Thyroid gland (tissue), 4 donors: Measurements from ENCODE around the gene DGKQ. TPM values are rescaled to one million over a fixed set of nuclear protein-coding genes. Genes with fewer than 3 reads are reported as not detected.

Source experiments
- DNase-seq, 2 donors: peaks; one replicate each; pipeline ENCODE4 v3.0.0-alpha.2; 2019
- H3K27ac ChIP-seq, 3 donors: fragments of 200-600 bp; sonication (generic); 1 replicate in 2 of 3; 2 replicates in 1 of 3; pipeline ENCODE4 v1.5.1; 2016 to 2019; ENCODE audit warnings: mild to moderate bottlenecking in 1 of 3, moderate library complexity in 1 of 3
- H3K27me3 ChIP-seq: fragments of 200-600 bp; sonication (generic); one replicate; pipeline ENCODE4 v1.5.1; 2019
- H3K36me3 ChIP-seq, 2 donors: fragments of 200-600 bp; sonication (generic); one replicate each; pipeline ENCODE4 v1.5.1; 2016 to 2019
- H3K4me1 ChIP-seq, 2 donors: fragments of 200-600 bp; sonication (generic); one replicate each; pipeline ENCODE4 v1.5.1; 2017 to 2019
- H3K4me3 ChIP-seq, 3 donors: fragments of 200-600 bp; sonication (generic); replicated peaks in 1 of 3; 1 replicate in 2 of 3; 2 replicates in 1 of 3; pipeline ENCODE4 v1.5.1; 2016; ENCODE audit warnings: mild to moderate bottlenecking in 1 of 3
- H3K9me3 ChIP-seq: fragments of 200-600 bp; sonication (generic); one replicate; pipeline ENCODE4 v1.5.1; 2017
- POLR2A ChIP-seq, 2 donors: fragments of 450-650 bp; IDR thresholded peaks; one replicate each; pipeline ENCODE4 v1.6.1; 2017; ENCODE audit warnings: antibody characterized with exemption in 2 of 2, mild to moderate bottlenecking in 2 of 2, moderate library complexity in 1 of 2
- WGBS, 2 donors: methylation state at CpG; one replicate each; pipeline ENCODE4 v1.1.5; 2017; 5-methylcytosine and 5-hydroxymethylcytosine counted together
- intact Hi-C: fragments of 100-400 bp; cut with DNase I; formaldehyde crosslinking; loops from one replicate; pipeline ENCODE4 v1.15.1; 2023
- total RNA-seq, 4 donors: library from RNA; depleted of rRNA; stranded (reverse); fragments of >200 nt; gene quantifications; one replicate each; pipeline ENCODE4 v1.2.3, GENCODE V29; 2016
- TF ChIP-seq, protein P1 (sequence below), 6 experiments: fragments of 200-600 bp in 3 of 6; fragments of 450-650 bp in 3 of 6; sonication (generic) in 3 of 6; IDR thresholded peaks; one replicate each; pipeline ENCODE4 v1.5.1; 2016 to 2019; ENCODE audit warnings: antibody characterized with exemption in 6 of 6, mild to moderate bottlenecking in 2 of 6, inconsistent platforms in 1 of 6, moderate library complexity in 1 of 6

DGKQ gene
- total RNA-seq, 4 donors from 2014 or later = 10.2 to 17.0 (median 11.6) TPM

GRCh38 chr4:986879-987623 is 13.7 kb upstream of the DGKQ start, which contains the start of gene IDUA:
IDUA (plus strand) TSS chr4:987044; CDS start chr4:987085, 41 bp downstream.
- WGBS, 2 donors = 0% methylated on average over 9 of the region's 69 CpGs; no CpG with 5 or more reads in 1 of the 2 donors
- DNase-seq = peak; percentile 84
- intact Hi-C loops = no loop called here
- TF ChIP-seq, protein P1, sequence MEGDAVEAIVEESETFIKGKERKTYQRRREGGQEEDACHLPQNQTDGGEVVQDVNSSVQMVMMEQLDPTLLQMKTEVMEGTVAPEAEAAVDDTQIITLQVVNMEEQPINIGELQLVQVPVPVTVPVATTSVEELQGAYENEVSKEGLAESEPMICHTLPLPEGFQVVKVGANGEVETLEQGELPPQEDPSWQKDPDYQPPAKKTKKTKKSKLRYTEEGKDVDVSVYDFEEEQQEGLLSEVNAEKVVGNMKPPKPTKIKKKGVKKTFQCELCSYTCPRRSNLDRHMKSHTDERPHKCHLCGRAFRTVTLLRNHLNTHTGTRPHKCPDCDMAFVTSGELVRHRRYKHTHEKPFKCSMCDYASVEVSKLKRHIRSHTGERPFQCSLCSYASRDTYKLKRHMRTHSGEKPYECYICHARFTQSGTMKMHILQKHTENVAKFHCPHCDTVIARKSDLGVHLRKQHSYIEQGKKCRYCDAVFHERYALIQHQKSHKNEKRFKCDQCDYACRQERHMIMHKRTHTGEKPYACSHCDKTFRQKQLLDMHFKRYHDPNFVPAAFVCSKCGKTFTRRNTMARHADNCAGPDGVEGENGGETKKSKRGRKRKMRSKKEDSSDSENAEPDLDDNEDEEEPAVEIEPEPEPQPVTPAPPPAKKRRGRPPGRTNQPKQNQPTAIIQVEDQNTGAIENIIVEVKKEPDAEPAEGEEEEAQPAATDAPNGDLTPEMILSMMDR (IDR thresholded peaks at IDR 0.05) = peak in 3 of 6 experiments; percentile 19 to 54 (median 49)
- TF ChIP-seq POLR2A (IDR thresholded peaks at IDR 0.05) = peak in 1 of 2 donors; percentile 43
- peak within 1 kb of the TSS; percentile 54 to 73 (median 63) for H3K4me3 ChIP-seq
- H3K27me3 ChIP-seq = no peaks in the 10 kb centered on the region
- H3K36me3 ChIP-seq = no peaks in the 10 kb centered on the region
- peaks cover 11 to 23% of the 10 kb centered on the region in 2 donors for H3K4me1 ChIP-seq
- H3K27ac ChIP-seq = peak within 1 kb of the TSS in 2 of 3 donors; percentile 39 to 46
- H3K9me3 ChIP-seq = no peaks in the 10 kb centered on the region

DNA sequence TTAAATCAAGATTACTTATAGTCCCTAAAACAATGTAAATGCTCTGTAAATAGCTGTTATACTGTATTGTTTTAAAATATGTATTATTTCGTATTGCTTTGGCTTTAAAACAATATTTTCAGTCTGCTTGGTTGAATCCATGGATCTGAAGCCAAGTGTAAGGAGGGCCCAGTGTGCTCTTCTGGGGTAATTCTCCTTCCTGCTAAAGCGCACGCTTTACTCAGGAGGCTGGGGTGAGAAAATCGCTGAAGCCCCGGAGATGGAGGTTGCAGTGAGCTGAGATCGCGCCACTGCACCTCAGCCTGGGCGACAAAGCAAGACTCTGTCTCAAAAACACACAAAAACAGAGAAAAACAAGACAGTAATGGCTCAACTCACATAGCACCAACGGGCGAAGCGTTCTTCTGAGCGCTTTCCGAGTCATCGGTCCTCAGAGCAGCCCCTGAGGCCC is 13.1 kb upstream of the DGKQ start:
- no peaks in the 10 kb centered on the region for H3K9me3 ChIP-seq
- TF ChIP-seq POLR2A (IDR thresholded peaks at IDR 0.05) = no peak
- TF ChIP-seq, protein P1 (IDR thresholded peaks at IDR 0.05) = no peak
- intact Hi-C loops = no loop called here
- peak overlapping the region in 2 of 3 donors; percentile 54 to 73 for H3K4me3 ChIP-seq
- H3K27ac ChIP-seq = peak overlapping the region in 2 of 3 donors; percentile 39 to 46
- H3K27me3 ChIP-seq = no peaks in the 10 kb centered on the region
- H3K4me1 ChIP-seq = peaks cover 11 to 23% of the 10 kb centered on the region in 2 donors
- DNase-seq = no peak
- WGBS, 2 donors = 2 to 3% methylated on average over 14 of the region's 14 CpGs
- no peaks in the 10 kb centered on the region for H3K36me3 ChIP-seq

DNA sequence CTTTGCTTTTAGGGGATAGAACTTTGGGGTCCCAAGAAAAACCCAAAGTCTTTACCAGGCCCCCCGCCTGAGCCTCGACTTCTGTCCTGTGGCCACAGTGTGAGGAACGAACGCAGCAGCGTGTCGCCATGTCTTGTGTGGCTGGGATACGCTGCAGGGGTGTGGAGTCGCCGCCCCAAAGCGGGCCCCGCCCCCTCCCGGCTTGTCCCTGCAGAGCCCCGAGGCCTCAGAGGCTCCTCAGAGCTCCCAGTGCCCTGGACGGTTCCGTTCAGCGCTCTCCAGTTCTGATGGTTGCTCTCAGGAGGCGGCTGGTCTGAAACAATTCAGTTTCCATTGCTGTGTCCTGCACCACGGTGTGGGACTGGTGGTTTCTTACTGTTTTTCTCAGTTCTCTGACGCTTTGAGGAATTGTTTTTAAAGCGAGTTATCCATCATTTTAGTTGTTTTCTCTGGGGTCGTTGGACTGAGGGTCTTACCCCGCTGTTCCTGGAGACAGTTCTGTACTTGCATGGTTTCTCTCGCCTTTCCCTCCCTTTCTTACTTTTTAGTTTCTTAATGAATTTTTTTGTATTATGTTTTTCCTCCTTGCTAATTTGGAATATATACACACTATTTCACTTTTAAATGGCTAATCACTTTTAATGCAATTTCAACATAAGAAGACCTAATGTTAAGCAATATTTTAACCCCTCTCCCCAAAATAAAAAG is 11.9 kb upstream of the DGKQ start:
- TF ChIP-seq, protein P1 (IDR thresholded peaks at IDR 0.05) = no peak
- peak in 1 of 2 donors; percentile 54 for TF ChIP-seq POLR2A (IDR thresholded peaks at IDR 0.05)

GRCh38 chr4:984336-985054 is 11.1 kb upstream of the DGKQ start:
- Histone ChIP-seq H3K4me1 (peaks cover 11 to 23% of the 10 kb centered on the region in 2 donors), H3K9me3 (no peaks in the 10 kb centered on the region), H3K27ac (no peak overlapping the region), H3K36me3 (no peaks in the 10 kb centered on the region), H3K27me3 (no peaks in the 10 kb centered on the region), H3K4me3 (peak overlapping the region in 1 of 3 donors; percentile 12)
- DNase-seq = no peak
- intact Hi-C loops = no loop called here
- WGBS, 2 donors = 77% methylated on average over 15 of the region's 15 CpGs
- TF ChIP-seq, protein P1 (IDR thresholded peaks at IDR 0.05) = no peak
- no peak for TF ChIP-seq POLR2A (IDR thresholded peaks at IDR 0.05)

More for the DNA sequence above, 11.9 kb upstream of the DGKQ start:
- Histone ChIP-seq H3K4me3 (peak overlapping the region in 1 of 3 donors; percentile 12), H3K27ac (no peak overlapping the region), H3K27me3 (no peaks in the 10 kb centered on the region), H3K36me3 (no peaks in the 10 kb centered on the region), H3K9me3 (no peaks in the 10 kb centered on the region), H3K4me1 (peaks cover 11 to 23% of the 10 kb centered on the region in 2 donors)
- 41 to 49% methylated on average over 22 of the region's 23 CpGs for WGBS, 2 donors
- DNase-seq = peak; percentile 83 to 87
- intact Hi-C loops = no loop called here
